GM18511 (cell line): Measurements from ENCODE around the gene DCP2.

Experiments
- ATAC-seq: cut with Tn5 transposase; IDR thresholded peaks from one replicate; pipeline ENCODE4 v1.9.1; 2021; ENCODE audit warnings: mild to moderate bottlenecking, moderate library complexity; ENCODE audit not compliant: unreplicated experiment

The DCP2 gene

DNA sequence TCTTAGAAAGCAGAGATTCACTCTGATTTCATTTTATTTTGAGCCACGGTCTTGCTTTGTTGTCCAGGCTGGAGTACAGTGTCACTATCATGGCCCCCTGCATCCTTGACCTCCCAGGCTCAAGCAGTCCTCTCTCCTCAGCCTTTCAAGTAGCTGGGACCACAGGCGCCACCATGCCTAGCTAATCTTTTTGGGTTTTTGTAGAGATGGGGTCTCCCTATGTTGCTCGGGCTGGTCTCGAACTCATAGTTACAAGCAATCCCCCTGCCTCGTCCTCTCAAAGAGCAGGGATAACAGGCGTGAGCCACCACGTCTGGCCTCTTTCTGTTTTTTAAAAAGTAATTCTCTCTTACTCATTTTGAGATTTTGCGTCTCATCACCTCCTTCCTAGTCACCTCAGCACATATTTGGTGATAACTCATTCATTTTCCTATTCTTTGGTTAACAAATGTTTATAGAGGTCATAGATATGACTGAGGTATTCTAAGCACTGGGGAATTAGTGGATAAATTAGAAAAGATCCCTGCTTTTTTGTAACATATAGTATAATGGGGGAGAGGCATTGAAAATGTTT, 10.8 kb upstream of the DCP2 start:
- no peak for ATAC-seq

DNA sequence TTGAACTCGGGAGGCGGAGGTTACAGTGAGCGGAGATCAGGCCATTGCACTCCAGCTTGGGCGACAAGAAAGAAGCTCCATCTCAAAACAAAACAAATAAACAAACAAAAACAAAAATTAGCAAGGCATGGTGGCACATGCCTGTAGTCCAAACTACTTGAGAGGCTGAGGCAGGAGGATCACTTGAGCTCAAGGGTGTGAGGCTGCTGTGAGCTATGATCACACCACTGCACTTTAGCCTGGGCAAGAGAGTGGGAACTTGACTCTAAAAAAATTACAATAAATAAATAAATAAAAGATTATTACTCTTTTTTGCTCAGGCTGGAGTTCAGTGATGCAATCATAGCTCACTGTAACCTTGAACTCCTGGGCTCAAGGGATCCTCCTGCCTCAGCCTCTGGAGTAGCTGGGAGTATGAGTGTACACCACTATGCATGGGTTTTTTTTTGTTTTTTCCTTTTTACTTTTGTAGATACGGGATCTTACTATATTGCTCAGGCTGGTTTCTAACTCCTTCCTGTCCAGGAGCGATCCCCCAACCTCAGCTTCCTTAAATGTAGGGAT, 9.0 kb upstream of the DCP2 start:
- ATAC-seq, result no peak

- no peak for ATAC-seq
Observed at GRCh38 chr5:112968411-112969106, 8.0 kb upstream of the DCP2 start.

- ATAC-seq, result no peak
Observed at GRCh38 chr5:112971276-112971675, 5.3 kb upstream of the DCP2 start.

DNA sequence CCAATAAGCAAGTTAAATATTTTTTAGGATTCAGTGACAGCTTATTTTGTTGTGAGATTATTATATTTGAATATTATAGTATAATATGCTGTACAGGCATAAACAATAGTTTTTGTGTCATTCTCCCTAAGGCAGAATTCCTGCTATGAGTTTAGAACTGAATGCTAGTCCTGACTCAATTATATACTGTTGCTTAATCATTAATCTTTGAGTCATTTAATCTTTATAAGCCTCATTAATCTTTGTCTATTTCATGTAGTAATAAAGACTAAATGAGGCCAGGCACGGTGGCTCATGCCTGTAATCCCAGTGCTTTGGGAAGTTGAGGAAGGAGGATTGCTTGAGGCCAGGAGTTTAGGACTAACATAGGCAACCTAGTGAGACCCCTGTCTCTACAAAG, 3.6 kb upstream of the DCP2 start:
- ATAC-seq, result no peak

DNA sequence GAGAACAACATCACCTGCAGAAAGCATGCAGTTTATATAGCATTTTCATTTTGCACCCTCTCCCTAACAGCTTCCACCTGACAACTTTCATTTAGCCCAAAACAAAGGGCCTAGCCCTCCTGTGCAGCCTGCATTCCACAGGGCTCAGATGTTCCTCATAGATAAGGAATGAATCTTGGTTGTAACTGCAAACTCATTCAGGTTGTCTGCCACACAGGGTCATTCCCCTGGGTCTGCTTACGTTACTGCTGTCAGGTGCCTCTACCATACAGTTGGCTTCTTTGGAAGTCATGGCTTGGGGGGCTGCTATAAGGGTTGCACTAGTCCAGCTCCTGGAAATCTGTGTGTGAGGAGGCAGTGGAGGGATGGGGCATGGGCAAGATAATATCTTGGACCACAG, 2.7 kb upstream of the DCP2 start:
- no peak for ATAC-seq

DNA sequence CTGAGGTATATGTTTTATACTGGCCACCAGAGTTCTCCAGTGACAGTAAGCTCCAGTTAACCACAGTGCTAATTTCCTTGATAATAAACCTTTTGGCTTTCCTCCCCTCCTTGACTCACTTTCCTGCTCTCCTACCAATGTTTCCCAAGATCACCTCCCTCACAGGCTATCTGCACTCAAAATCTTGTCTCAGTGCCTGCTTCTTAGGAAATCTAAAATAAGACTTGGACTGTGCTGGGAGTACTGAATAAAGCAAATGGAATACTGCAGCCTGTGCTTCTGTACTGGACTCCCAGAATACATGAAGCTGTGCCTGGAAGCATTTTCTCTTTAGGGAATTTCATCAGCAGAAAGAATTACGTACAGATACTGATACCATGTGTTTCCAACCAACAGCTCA, 1.7 kb upstream of the DCP2 start:
- ATAC-seq, result no peak

- ATAC-seq, result peak; percentile 41
Observed at GRCh38 chr5:112975721-112976431, 722 bp upstream of the DCP2 start.

DNA sequence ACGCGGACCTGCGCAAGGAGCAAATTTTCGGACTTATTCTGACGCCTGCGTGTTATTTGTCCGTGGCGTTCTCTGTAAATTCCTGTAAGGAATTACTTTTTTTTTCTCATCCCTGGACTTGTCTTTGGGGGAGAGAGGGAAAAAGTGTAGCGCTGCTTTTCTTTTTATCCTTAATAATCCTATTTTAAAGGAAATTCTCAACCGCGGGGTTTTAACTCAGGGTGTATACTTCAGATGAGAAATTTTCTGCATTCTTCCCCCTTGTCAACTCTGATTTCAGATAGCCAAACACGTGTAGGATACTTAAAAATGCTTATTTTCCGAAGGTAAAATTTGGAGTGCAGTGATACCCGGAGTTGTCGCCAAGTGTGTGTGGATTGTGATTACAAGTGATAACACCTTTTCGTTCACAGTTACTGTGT, 853 bp downstream of the DCP2 start:
- no peak for ATAC-seq

DNA sequence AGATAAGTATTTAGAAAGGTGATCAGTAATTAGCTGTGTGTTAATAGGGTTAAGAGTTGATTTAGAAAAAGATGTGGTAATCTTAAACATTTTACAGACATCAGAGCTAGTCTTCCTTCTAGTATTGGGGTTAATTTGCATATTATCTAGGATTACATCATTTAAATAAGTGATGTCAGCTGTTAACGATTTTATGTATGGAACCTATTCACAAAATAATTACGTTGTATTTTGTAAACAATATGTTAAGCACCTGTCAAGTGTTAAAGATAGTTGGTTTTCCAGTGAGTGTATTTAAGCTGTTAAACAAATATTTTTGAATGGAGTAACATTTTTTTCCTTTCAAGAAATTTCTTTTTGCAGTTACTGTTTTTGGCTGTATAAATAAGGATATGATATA, 2.2 kb downstream of the DCP2 start:
- ATAC-seq, result no peak

DNA sequence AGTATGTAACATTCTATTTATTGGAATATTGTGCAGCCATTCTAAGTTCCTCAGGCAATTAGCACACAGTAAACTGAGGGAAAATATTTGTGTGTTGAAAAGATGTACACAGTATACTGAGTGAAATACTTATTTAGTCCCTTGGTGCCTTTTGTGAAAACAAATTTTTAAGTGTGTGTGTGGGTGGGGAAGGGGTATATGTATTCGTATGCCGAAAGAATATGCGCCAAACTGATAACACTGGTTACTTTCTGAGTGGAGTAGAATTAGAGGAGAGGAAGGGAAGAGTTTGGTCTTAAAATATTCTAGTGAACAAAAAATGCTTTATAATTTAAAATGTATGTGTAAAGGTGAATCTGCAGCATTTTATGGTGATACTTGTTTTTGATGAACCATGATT, 3.1 kb downstream of the DCP2 start:
- ATAC-seq, result no peak

DNA sequence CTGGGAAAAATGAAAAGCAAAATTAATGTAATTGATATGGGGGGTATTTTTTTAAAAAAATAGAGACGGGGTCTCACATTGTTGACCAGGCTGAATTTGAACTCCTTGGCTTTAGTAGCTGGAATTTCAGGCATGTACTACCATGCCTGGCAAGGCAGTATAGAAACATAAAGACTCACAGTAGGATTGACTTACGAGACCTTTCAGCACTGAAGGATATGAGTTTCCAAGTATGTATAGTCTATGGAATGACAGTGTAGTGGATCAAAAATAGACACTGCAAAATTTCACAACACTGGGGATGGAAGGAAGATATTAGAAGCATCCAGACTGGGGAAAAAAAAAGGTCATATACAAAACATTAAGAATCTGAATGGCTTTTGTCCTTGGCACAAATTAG, 6.8 kb downstream of the DCP2 start:
- ATAC-seq, result no peak

GRCh38 chr5:112986224-112986623, 9.6 kb downstream of the DCP2 start:
- no peak for ATAC-seq

- peak; percentile 89 for ATAC-seq
Observed at GRCh38 chr5:112995764-112996618, 19.4 kb downstream of the DCP2 start.

- no peak for ATAC-seq
Observed at GRCh38 chr5:112996830-112997374, 20.3 kb downstream of the DCP2 start.

DNA sequence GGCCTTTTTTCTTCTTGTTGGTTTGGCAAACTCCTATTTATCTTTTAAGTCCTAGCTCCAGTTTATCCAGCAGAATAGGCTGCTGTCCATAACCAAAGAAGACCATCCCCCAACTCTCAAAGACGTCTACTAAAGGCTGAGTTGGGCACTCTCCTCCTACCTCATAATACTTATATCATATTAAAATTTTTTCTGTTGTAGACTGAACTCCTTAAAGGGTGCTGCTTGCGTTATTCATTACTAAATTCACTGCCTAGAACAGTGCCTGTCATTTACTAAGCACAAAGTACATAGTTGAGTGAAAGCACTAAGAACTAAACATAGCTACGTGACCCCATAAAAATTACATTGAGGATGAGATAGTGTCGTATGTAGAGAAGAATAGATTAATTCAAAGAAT, 21.7 kb downstream of the DCP2 start:
- no peak for ATAC-seq

DNA sequence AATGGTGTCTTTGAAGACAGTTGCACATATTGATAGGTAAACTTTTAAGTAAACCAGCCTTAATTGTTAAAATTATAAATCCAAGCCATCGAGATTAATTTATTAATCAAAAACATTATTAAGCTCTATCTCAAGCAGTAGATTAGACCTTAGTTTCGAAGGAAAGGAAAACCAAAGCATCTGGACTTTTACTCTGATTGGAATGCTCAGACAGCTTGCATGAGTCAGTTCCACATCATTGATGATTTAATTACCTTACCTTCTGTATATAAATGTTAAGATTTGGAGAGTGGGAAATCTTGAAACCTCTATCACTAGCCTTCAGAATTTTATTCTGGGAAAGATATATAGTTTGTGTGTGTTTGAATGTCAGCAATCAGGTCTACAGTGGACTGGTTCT, 23.9 kb downstream of the DCP2 start:
- no peak for ATAC-seq

- ATAC-seq, result no peak
Observed at GRCh38 chr5:113002423-113002822, 25.8 kb downstream of the DCP2 start.

- no peak for ATAC-seq
Observed at GRCh38 chr5:113003763-113004162, 27.2 kb downstream of the DCP2 start.

- no peak for ATAC-seq
Observed at GRCh38 chr5:113005454-113005853, 28.9 kb downstream of the DCP2 start.
